Measurements from ENCODE around the gene ZFAND5.

The ZFAND5 gene

GRCh38 chr9:72362680-72363139 is 2.3 kb downstream of the ZFAND5 start:
- DNase-seq, result peak; percentile 80 to 97

- DNase-seq, result no peak
Observed at GRCh38 chr9:72362118-72362531, 2.9 kb downstream of the ZFAND5 start.

GRCh38 chr9:72361217-72361616 is 3.8 kb downstream of the ZFAND5 start:
- DNase-seq, result no peak

GRCh38 chr9:72360324-72360723 is 4.7 kb downstream of the ZFAND5 start:
- DNase-seq, result no peak

GRCh38 chr9:72356041-72356582 is 8.9 kb downstream of the ZFAND5 start:
- DNase-seq, result no peak

- DNase-seq, result no peak
Observed at GRCh38 chr9:72355153-72355552, 9.9 kb downstream of the ZFAND5 start.

- no peak for DNase-seq
Observed at GRCh38 chr9:72354704-72355103, 10.3 kb downstream of the ZFAND5 start.

- no peak for DNase-seq
Observed at GRCh38 chr9:72353455-72354116, 11.4 kb downstream of the ZFAND5 start.

GRCh38 chr9:72352911-72353388 is 12.1 kb downstream of the ZFAND5 start:
- no peak for DNase-seq

- DNase-seq, result no peak
Observed at GRCh38 chr9:72351538-72352453, 13.2 kb downstream of the ZFAND5 start.

GRCh38 chr9:72349911-72350310 is 15.1 kb downstream of the ZFAND5 start:
- DNase-seq, result no peak

GRCh38 chr9:72349240-72349639 is 15.8 kb downstream of the ZFAND5 start:
- no peak for DNase-seq

- no peak for DNase-seq
Observed at GRCh38 chr9:72346333-72346732, 18.7 kb downstream of the ZFAND5 start.

- no peak for DNase-seq
Observed at GRCh38 chr9:72338631-72339030, 26.4 kb downstream of the ZFAND5 start.

- DNase-seq, result no peak
Observed at GRCh38 chr9:72337286-72337685, 27.7 kb downstream of the ZFAND5 start.

- no peak for DNase-seq
Observed at GRCh38 chr9:72334658-72335337, 30.2 kb downstream of the ZFAND5 start.

GRCh38 chr9:72333709-72334108 is 31.3 kb downstream of the ZFAND5 start:
- no peak for DNase-seq

- DNase-seq, result no peak
Observed at GRCh38 chr9:72333197-72333596, 31.8 kb downstream of the ZFAND5 start.

GRCh38 chr9:72332351-72332750 is 32.7 kb downstream of the ZFAND5 start:
- no peak for DNase-seq

- no peak for DNase-seq
Observed at GRCh38 chr9:72327631-72328030, 37.4 kb downstream of the ZFAND5 start.

GRCh38 chr9:72326641-72327040 is 38.4 kb downstream of the ZFAND5 start:
- no peak for DNase-seq

- DNase-seq, result no peak
Observed at GRCh38 chr9:72324974-72325373, 40.0 kb downstream of the ZFAND5 start.

GRCh38 chr9:72322678-72323077 is 42.3 kb downstream of the ZFAND5 start:
- no peak for DNase-seq

Measured in hippocampal formation (tissue), 2 donors.